GM10847 (cell line): ENCODE data around the gene TEX35.

Source experiments
- POLR2A ChIP-seq: IDR thresholded peaks from 2 replicates; pipeline ENCODE4 v1.6.1; 2011; ENCODE audit not compliant: insufficient read length; ENCODE audit errors: extremely low read depth

TEX35 gene

GRCh38 chr1:178566187-178566586, 53.3 kb downstream of the TEX35 start:
- no peak for TF ChIP-seq POLR2A

GRCh38 chr1:178571807-178572206, 58.9 kb downstream of the TEX35 start:
- no peak for TF ChIP-seq POLR2A
